GM18858 (cell line): ENCODE results near the gene SELENOS.

Source experiments
- ATAC-seq: cut with Tn5 transposase; IDR thresholded peaks from one replicate; pipeline ENCODE4 v1.9.1; 2021; ENCODE audit not compliant: unreplicated experiment

SELENOS gene

DNA sequence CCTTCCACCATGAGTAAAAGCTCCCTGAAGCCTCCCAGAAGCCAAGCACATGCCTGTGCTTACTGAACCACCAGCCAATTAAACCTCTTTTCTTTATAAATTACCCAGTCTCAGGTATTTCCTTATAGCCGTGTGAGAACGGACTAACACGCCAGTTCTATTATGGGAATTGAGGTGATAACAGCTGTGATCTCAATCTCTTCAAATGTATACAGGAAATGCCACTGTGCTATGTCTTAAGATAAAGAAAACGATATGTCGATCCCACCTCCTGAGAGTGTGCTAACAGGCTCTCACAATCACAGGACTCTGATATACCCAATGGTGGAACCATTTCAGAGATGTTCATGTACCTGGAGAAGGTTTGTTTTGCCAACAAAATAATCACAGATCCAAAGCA lies 51.6 kb downstream of the SELENOS start:
- ATAC-seq: no peak
